HG03066 (cell line): ENCODE results near the gene EP300.
"Not testable (repeated sequence)": the region's sequence is repeated elsewhere in the genome, so short reads cannot be mapped to it uniquely, and the experiment has no call there.

ENCODE experiments used
- ATAC-seq: cut with Tn5 transposase; IDR thresholded peaks from one replicate; pipeline ENCODE4 v1.9.1; 2021; ENCODE audit warnings: low read depth; ENCODE audit not compliant: unreplicated experiment

The EP300 gene

DNA sequence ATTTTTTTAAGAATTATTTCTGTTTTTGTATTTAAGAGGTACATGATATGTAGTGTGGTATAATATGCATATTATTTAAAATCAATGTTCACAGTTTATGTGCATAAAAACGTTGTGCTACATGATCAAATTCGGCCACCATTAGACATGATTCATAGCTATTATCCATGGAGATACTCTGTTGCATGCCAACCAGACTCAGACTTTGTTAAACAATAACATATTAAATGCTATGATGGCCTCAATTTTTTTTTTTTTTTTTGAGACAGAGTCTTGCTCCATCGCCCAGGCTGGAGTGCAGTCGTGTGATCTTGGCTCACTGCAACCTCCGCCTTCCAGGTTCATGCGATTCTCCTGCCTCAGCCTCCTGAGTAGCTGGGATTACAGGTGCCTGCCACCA, 53.5 kb downstream of the EP300 start:
- ATAC-seq = not testable (repeated sequence)

DNA sequence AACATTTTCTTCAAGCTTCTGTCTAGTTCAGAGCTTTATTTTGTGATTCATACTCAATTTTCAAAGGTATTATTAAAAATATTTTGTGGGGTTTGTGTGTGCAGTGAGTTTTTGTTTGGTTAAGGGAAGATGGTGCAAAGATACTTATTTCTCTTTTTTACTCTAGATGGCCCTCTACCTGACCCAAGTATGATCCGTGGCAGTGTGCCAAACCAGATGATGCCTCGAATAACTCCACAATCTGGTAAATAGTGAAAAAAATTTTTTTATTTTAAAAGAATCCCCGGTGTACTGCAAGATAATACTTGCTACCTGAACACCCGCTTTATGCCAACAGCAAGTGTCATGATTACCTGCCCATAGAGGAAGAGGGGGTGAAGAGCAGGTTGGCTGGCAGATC, 54.2 kb downstream of the EP300 start:
- no peak for ATAC-seq

DNA sequence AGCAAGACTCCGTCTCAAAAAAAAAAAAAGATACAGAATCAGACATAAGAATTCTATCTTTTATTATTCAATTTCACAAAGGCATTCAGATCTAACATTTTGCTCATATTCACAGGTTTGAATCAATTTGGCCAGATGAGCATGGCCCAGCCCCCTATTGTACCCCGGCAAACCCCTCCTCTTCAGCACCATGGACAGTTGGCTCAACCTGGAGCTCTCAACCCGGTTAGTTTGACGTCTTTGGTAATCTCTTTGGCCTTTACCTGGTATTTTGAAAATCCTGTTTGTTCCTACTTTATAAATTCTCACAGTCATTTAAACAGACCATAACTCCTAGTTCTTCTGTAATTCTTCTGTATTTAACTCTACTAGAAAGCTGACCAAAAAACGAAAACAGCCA, 55.3 kb downstream of the EP300 start:
- ATAC-seq = no peak

DNA sequence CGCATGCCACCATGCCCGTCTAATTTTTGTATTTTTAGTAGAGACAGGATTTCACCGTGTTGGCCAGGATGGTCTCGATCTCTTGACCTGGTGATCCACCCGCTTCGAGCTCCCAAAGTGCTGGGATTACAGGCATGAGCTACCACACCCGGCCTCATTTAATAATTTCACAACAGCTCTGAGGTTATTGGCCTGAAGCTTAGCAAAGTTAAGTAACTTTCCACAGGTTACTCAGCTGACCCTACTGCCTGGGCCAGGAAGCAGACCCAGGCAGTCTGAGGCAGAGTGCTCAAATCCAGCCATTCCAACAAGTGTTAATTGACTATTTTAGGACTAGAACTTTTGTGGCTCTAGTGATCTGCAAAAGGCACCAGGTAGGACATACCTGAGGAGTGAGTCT, 60.5 kb downstream of the EP300 start:
- ATAC-seq = no peak

DNA sequence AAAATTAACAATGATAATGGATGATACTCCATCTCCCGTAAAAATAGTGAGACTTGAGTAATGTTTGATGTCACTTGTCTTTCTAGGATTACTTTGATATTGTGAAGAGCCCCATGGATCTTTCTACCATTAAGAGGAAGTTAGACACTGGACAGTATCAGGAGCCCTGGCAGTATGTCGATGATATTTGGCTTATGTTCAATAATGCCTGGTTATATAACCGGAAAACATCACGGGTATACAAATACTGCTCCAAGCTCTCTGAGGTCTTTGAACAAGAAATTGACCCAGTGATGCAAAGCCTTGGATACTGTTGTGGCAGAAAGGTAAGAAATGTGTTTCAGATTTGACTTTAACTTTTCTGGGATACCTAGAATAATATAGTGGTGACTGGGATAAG, 64.7 kb downstream of the EP300 start:
- no peak for ATAC-seq

DNA sequence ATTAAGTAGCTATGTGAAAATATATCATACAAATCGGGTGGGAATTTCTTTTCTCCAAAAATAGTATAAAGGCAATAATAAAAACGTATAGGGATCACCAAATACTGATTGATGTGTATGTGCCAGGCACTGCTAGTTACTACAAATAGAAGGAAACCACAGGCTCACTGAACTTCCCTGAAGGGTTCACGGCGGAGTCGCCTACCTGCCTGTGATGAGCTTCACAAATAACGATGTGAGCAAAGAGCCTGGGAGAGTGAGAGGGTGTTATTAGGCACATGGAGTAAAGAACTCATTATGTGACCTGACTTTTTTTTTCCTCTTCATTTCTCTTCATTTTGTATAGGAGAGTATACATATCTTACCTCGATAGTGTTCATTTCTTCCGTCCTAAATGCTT, 76.8 kb downstream of the EP300 start:
- ATAC-seq = no peak

DNA sequence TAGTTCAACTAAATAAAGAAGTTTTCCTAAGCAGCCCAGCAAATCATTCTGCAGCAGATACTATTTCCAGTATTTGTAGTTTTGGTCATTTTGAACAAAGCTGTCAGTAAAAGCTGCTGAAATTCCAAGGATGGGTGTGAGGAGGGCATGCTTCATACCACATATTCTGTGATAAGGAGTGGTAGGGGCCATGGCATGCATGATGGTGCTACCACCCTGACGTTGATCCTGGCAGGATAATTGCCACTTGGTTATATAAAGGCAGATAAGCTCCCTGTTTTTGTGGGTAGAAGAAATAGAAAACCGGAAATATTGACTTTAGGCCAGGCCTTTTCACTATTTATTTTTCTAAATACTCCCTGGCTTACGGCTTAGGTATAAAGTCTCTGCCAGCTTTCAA, 79.6 kb downstream of the EP300 start:
- no peak for ATAC-seq

DNA sequence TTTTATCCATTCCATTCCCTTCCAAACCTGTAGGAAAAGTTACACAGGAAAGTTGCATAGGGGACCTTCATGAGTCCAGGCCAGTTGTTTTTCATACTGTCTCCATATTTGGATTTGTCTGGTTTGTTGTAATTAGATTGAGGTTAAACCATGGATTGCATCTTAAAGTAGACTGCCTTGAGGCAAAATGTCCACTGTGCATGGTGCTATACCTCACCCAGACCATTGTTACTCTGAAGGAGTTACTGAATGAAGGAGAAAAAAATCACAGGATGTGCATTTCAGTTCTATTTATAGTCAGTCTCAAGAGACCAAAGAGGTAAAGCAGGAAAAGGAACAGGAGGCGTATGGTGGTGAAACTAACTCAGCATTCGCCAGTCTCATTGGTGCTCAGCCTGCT, 83.2 kb downstream of the EP300 start:
- ATAC-seq = no peak

DNA sequence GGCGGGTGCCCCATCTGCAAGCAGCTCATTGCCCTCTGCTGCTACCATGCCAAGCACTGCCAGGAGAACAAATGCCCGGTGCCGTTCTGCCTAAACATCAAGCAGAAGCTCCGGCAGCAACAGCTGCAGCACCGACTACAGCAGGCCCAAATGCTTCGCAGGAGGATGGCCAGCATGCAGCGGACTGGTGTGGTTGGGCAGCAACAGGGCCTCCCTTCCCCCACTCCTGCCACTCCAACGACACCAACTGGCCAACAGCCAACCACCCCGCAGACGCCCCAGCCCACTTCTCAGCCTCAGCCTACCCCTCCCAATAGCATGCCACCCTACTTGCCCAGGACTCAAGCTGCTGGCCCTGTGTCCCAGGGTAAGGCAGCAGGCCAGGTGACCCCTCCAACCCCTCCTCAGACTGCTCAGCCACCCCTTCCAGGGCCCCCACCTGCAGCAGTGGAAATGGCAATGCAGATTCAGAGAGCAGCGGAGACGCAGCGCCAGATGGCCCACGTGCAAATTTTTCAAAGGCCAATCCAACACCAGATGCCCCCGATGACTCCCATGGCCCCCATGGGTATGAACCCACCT, 84.7 kb downstream of the EP300 start:
- no peak for ATAC-seq

DNA sequence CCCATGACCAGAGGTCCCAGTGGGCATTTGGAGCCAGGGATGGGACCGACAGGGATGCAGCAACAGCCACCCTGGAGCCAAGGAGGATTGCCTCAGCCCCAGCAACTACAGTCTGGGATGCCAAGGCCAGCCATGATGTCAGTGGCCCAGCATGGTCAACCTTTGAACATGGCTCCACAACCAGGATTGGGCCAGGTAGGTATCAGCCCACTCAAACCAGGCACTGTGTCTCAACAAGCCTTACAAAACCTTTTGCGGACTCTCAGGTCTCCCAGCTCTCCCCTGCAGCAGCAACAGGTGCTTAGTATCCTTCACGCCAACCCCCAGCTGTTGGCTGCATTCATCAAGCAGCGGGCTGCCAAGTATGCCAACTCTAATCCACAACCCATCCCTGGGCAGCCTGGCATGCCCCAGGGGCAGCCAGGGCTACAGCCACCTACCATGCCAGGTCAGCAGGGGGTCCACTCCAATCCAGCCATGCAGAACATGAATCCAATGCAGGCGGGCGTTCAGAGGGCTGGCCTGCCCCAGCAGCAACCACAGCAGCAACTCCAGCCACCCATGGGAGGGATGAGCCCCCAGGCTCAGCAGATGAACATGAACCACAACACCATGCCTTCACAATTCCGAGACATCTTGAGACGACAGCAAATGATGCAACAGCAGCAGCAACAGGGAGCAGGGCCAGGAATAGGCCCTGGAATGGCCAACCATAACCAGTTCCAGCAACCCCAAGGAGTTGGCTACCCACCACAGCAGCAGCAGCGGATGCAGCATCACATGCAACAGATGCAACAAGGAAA, 85.4 kb downstream of the EP300 start:
- no peak for ATAC-seq

DNA sequence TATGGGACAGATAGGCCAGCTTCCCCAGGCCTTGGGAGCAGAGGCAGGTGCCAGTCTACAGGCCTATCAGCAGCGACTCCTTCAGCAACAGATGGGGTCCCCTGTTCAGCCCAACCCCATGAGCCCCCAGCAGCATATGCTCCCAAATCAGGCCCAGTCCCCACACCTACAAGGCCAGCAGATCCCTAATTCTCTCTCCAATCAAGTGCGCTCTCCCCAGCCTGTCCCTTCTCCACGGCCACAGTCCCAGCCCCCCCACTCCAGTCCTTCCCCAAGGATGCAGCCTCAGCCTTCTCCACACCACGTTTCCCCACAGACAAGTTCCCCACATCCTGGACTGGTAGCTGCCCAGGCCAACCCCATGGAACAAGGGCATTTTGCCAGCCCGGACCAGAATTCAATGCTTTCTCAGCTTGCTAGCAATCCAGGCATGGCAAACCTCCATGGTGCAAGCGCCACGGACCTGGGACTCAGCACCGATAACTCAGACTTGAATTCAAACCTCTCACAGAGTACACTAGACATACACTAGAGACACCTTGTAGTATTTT, 86.1 kb downstream of the EP300 start:
- no peak for ATAC-seq

DNA sequence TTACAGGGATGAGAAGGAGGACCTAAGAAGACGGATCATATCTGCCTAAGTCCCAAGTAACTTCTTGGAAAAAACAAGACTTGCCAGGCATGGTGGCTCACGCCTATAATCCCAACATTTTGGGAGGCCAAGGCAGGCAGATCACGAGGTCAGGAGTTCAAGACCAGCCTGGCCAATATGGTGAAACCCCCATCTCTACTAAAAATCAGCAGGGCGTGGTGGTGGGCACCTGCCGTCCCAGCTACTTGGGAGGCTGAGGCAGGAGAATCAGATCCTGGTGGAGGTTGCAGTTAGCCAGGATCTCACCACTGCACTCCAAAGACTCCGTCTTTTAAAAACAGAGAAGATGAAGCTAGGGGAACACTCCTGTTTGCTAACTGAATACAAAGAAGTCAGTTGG, 88.0 kb downstream of the EP300 start:
- ATAC-seq = not testable (repeated sequence)

DNA sequence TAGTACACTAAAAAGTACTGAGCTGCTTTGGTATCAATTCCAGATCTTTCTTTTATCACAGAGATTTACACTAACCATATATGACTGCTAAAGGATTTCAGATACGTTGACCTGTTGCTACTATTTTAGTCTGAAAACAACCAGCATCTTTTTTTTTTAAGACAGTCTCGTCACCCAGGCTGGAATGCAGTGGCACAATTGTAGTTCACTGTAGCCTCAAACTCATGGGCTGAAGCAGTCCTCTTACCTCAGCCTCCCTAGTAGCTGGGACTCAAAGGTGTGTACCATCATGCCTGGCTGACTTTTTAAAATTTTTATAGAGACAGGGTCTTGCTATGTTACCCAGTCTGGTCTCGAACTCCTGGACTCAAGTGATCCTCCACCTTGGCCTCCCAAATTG, 88.5 kb downstream of the EP300 start:
- ATAC-seq = no peak

DNA sequence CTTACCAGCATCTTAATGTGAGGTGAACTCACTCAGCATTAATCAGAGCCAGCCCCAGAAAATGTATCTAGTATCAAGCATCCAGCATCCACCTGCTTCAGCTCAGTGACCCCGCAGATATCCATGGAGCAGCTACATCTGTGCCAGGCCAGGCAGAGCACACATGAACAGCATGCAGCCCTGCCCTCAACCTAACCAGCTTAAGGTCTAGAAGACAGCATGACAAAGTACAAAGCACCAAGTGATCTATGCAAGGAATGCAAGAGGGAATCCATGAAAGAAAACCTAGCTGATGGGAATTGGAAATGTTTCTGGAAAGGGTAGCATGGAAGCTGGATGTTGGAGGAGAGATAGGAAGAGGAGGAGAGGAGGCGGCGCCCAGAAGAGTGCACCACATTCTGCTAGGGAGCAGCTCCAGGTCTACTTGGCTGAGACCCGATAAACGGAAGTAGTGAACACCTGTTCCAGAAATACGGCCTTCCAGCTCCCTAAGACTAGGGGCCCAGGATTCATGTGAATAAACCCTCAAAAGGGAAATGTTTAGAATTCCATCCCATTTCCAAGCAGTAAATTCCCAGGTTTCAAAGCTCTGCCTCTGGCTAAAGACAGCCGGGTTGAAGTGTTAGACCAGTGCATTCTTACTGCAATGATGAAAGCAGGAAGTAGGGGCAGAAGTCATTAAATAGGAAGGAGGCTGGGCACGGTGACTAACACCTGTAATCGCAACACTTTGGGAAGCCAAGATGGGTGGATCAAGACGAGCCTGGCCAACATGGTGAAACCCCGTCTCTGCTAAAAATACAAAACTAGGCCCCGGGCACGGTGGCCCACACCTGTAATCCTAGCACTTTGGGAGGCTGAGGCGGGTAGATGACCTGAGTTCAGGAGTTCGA, 89.2 kb downstream of the EP300 start:
- ATAC-seq = no peak

DNA sequence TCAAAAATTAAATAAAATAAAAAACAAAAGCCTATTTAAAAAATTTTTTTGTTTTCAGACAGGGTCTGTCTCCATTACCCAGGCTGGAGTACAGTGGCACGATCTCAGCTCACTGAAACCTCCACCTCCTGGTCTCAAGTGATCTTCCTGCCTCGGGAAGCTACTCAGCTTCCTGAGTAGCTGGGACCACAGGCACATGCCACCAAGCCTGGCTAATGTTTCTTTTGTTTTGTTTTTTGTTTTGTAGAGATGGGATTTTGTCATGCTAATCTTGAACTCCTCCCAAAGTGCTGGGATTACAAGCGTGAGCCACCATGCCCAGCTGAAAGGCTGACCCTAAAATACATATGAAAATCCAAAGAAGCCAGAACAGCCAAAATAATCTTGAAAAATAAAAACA, 92.3 kb downstream of the EP300 start:
- ATAC-seq = no peak

DNA sequence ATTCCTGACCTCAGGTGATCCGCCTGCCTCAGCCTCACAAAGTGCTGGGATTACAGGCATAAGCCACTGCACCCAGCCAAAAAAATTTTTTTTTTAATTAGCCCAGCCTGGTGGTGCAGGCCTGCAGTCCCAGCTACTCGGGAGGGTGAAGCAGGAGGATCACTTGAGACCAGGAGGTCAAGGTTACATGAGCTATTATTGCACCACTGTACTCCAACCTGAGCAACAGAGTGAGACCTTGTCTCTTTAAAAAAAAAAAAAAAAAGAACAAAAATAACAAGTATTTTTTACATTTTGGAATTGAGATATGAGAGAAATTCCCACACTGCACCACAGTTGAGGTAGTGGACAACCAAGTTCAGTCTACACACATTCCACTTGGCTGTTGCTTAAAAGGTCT, 99.1 kb downstream of the EP300 start:
- ATAC-seq = no peak

DNA sequence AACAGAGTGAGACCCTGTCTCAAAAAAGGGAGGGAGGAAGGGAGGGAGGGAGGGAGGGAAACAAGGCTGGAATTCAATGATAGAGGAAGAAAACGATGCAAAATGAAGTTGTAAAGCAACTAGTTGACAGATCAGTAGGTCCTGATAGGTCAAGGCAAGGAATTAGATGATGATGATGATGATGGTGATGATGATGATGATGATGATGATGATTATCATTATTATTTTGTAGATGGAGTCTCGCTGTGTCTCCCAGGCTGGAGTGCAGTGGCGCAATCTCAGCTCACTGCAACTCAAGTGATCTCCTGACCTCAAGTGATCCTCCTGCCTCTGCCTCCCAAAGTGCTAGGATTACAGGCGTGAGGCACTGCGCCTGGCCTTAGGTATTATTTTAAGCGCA, 101.4 kb downstream of the EP300 start:
- no peak for ATAC-seq

DNA sequence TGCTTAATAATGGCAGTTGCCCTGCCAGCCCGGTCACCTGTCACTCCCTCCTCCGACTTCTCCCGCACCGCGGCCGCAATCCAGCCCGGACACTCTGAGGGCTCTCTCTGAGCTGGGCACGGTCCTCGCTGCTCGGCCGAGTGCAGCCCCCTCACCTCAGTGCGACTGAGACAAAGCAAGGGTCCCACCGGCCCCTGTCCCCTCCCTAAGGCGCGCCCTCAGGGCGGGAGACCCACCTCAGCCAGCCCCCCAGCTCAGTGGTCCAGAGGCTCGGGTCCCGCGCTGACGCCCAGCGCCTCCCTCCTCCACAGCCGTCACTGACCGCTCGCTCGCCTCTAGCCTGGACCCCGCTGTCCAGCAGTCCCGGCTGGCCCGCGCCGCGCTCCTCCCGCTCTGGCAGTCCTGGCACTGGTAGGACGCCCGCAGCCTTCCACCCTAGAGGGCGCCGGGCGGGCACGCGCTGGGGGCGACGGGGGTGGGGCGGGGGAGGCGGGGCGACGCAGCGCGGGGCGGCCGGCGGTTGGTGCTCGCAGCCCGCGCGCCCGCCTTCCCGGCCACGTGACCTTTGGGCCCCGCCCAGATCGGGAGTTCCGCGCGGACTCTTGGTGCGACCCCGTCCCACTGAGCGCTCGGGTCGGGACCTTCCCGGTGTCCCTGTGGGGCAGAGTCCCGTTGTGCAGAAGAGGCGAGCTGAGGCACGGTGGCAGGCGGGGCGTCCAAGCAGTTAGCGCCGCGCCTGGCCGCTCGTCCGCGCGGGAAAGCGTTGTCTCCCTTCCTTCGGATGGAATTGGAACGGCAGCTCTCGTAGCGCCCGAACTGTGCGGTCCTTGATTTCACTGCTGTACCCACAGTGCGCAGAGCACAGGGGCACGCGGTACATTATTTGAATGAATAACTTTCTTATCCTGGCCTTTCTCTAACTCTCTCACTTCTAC, 104.9 kb downstream of the EP300 start:
- peak; percentile 74 for ATAC-seq

DNA sequence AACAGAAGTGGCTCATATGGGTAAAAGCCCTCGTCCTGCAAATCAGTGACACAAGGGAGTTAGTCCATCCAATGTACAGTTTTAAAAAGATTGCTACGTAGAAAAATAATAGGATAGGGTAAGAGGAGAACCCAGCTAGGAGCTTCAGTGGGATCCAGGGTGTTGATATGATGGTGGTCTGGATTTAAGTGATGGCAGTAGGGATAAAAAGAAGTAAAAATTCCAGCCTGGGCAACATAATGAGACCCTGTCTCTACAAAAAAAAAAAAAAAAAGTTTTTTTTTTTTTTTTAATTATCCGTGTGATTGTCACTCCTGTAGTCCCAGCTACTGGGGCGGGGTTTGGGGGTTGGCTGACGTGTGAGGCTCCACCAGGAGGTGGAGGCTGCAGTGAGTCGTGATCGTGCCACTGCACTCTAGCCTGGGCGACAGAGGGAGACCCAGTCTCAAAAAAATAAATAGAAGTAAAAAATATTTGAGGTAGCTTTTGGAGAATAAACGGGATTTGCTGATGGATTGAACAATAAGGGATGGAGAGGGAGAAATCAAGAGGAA, 105.7 kb downstream of the EP300 start:
- no peak for ATAC-seq

DNA sequence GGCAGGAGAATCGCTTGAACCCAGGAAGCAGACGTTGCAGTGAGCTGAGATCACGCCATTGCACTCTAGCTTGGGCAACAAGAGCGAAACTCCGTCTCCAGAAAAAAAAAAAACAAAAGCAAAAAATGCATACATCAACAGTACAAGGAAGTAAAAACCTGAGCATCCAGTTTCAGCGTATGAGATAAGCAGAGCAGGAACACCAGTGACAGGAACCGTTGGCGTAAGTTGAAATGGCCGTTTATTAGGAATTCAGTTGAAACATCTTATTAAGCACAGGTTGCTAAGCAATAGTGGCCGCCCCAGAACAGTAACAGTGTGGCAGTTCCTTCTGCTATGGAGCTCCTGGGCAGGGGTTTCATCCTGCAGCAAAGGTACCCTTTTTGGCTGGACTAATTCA, 108.7 kb downstream of the EP300 start:
- ATAC-seq = no peak
